Keratinocyte (primary cell): ENCODE data around the gene GRAMD2B.

Experiments used
- CTCF ChIP-seq, 3 experiments: IDR thresholded peaks in 1 of 3; conservative IDR thresholded peaks in 1 of 3; optimal IDR thresholded peaks in 1 of 3; 2 replicates in 2 of 3; 3 replicates in 1 of 3; pipeline versions ENCODE3 to v1.5.1; 2011; ENCODE audit warnings: low read length in 3 of 3, mild to moderate bottlenecking in 3 of 3, moderate library complexity in 2 of 3, control low read depth in 1 of 3, inconsistent platforms in 1 of 3; ENCODE audit not compliant: insufficient read depth in 2 of 3; ENCODE audit errors: extremely low read depth in 1 of 3
- EZH2 ChIP-seq: IDR thresholded peaks from one replicate; pipeline ENCODE4 v1.6.1; 2012; ENCODE audit warnings: inconsistent platforms, mild to moderate bottlenecking, low read length, moderate library complexity

GRCh38 chr5:126484253-126484652 lies 61.0 kb downstream of the GRAMD2B start:
- no peak for TF ChIP-seq CTCF (optimal IDR thresholded peaks at IDR 0.05 in 1 of 3, IDR thresholded peaks at IDR 0.05 in 1 of 3, conservative IDR thresholded peaks at IDR 0.05 in 1 of 3; ENCODE audit: extremely low read depth in 1 of 3, insufficient read depth in 2 of 3, low read length in 3 of 3)
- no peak for TF ChIP-seq EZH2
